HepG2 (cell line): ENCODE results near the gene PPP1CC. TPM values are rescaled to one million over a fixed set of nuclear protein-coding genes. Genes with fewer than 3 reads are reported as not detected.

ENCODE experiments used
- ASH2L ChIP-seq: fragments of 300-600, 200-600 bp; sonication (generic); IDR thresholded peaks from 2 replicates; pipeline ENCODE4 v1.7.0; 2017; ENCODE audit warnings: low read depth, mild to moderate bottlenecking, moderate library complexity, mixed read lengths, low read length; ENCODE audit not compliant: insufficient read length
- BRF2 ChIP-seq: sonication (generic); formaldehyde crosslinking; IDR thresholded peaks from 2 replicates; pipeline ENCODE4 v1.8.1; 2022; ENCODE audit warnings: mild to moderate bottlenecking, missing genetic modification reagents
- EEA1 ChIP-seq: sonication (generic); formaldehyde crosslinking; IDR thresholded peaks from 2 replicates; pipeline ENCODE4 v1.5.1; 2020; ENCODE audit warnings: mild to moderate bottlenecking, missing genetic modification reagents, borderline replicate concordance
- ELF3 ChIP-seq: IDR thresholded peaks from 2 replicates; pipeline ENCODE4 v1.6.1; 2016; ENCODE audit warnings: missing genetic modification reagents, missing compliant biosample characterization
- FOXO1 ChIP-seq: sonication (generic); formaldehyde crosslinking; IDR thresholded peaks from 2 replicates; pipeline ENCODE4 v1.4.0; 2020; ENCODE audit warnings: missing genetic modification reagents
- IRF1 ChIP-seq: sonication (generic); formaldehyde crosslinking; IDR thresholded peaks from 2 replicates; pipeline ENCODE4 v1.4.0; 2020; ENCODE audit warnings: low read depth, mild to moderate bottlenecking, missing genetic modification reagents
- MTA3 ChIP-seq: sonication (generic); formaldehyde crosslinking; IDR thresholded peaks from 2 replicates; pipeline ENCODE4 v1.4.0; 2020; ENCODE audit warnings: missing genetic modification reagents
- NR2F1 ChIP-seq, 2 experiments: fragments of 450-650 bp in 1 of 2; formaldehyde crosslinking in 1 of 2; IDR thresholded peaks; 2 replicates each; pipeline versions ENCODE4 v1.5.0 to v1.6.1; 2016 to 2020; ENCODE audit warnings: mild to moderate bottlenecking in 1 of 2, missing compliant biosample characterization in 1 of 2, missing genetic modification reagents in 1 of 2, moderate library complexity in 1 of 2
- NR2F6 ChIP-seq, 2 experiments: IDR thresholded peaks; 2 replicates each; pipeline ENCODE4 v1.6.1; 2016; ENCODE audit warnings: antibody characterized with exemption in 1 of 2, mild to moderate bottlenecking in 1 of 2
- ONECUT2 ChIP-seq: sonication (generic); formaldehyde crosslinking; IDR thresholded peaks from 2 replicates; pipeline ENCODE4 v1.4.0; 2020; ENCODE audit warnings: missing genetic modification reagents
- PBX2 ChIP-seq: IDR thresholded peaks from 2 replicates; pipeline ENCODE4 v1.6.1; 2016; ENCODE audit warnings: control low read depth
- PHF8 ChIP-seq: sonication (generic); formaldehyde crosslinking; IDR thresholded peaks from 2 replicates; pipeline ENCODE4 v1.5.0; 2020; ENCODE audit warnings: missing genetic modification reagents
- SP1 ChIP-seq, 2 experiments: fragments of 450-650 bp in 1 of 2; sonication (generic) in 1 of 2; formaldehyde crosslinking in 1 of 2; IDR thresholded peaks; 2 replicates each; pipeline versions ENCODE4 v1.4.0 to v1.6.1; 2016 to 2020; ENCODE audit warnings: missing genetic modification reagents in 1 of 2
- TFE3 ChIP-seq: IDR thresholded peaks from 2 replicates; pipeline ENCODE4 v1.6.1; 2016
- TRAFD1 ChIP-seq: sonication (generic); formaldehyde crosslinking; IDR thresholded peaks from 2 replicates; pipeline ENCODE4 v1.5.1; 2020; ENCODE audit warnings: missing genetic modification reagents, mild to moderate bottlenecking, borderline replicate concordance
- ZFP36L2 ChIP-seq: sonication (generic); formaldehyde crosslinking; IDR thresholded peaks from 2 replicates; pipeline ENCODE4 v1.4.0; 2020; ENCODE audit warnings: missing genetic modification reagents
- ZGPAT ChIP-seq: IDR thresholded peaks from 2 replicates; pipeline ENCODE4 v1.6.1; 2016; ENCODE audit warnings: mild to moderate bottlenecking
- ZNF383 ChIP-seq: sonication (generic); formaldehyde crosslinking; IDR thresholded peaks from 2 replicates; pipeline ENCODE4 v1.4.0; 2020; ENCODE audit warnings: missing genetic modification reagents, mild to moderate bottlenecking, borderline replicate concordance
- ZNF446 ChIP-seq: sonication (generic); formaldehyde crosslinking; IDR thresholded peaks from 2 replicates; pipeline ENCODE4 v1.5.0; 2020; ENCODE audit warnings: mild to moderate bottlenecking, missing genetic modification reagents
- ZNF546 ChIP-seq: sonication (generic); formaldehyde crosslinking; conservative IDR thresholded peaks from 2 replicates; pipeline ENCODE4 v1.8.1; 2023; ENCODE audit warnings: mild to moderate bottlenecking, missing genetic modification reagents
- polyA plus RNA-seq, 8 experiments: library from polyadenylated mRNA; depleted of rRNA in 3 of 8; stranded (reverse) in 7 of 8; unstranded in 1 of 8; fragments of >200 nt; fragmentation: Illumina TruSeq in 4 of 8; extraction: Trizol in 4 of 8; gene quantifications; 2 replicates each; pipeline versions ENCODE4 v1.2.1 to v1.2.3, GENCODE V29; 2011 to 2016; ENCODE audit warnings: low read depth in 4 of 8, missing spikeins in 1 of 8, mixed read lengths in 1 of 8; ENCODE audit not compliant: insufficient read depth in 1 of 8
- total RNA-seq, 5 experiments: library from RNA; depleted of rRNA; stranded (reverse); fragments of >200 nt; fragmentation: Illumina TruSeq; extraction: Trizol; gene quantifications; 2 replicates each; pipeline ENCODE4 v1.2.3, GENCODE V29; 2016; ENCODE audit warnings: low read depth in 1 of 5

PPP1CC gene
- total and polyA plus RNA-seq, 2 of the 13 experiments (the other 11 are each of a cell fraction or from before 2014, with no cell fraction given): 178 to 187 TPM

- no peak for TF ChIP-seq IRF1 (CRISPR knock-in tag)
- no peak for TF ChIP-seq SP1 (IDR thresholded peaks at IDR 0.05)
- peak; percentile 96 for TF ChIP-seq SP1 (CRISPR knock-in tag; IDR thresholded peaks at IDR 0.05)
- TF ChIP-seq ASH2L: peak; percentile 61
- TF ChIP-seq ZNF383 (CRISPR knock-in tag): no peak
- no peak for TF ChIP-seq NR2F1 (CRISPR knock-in tag; IDR thresholded peaks at IDR 0.05)
- TF ChIP-seq BRF2 (CRISPR knock-in tag): no peak
- TF ChIP-seq ZGPAT (CRISPR knock-in tag): peak; percentile 71
- TF ChIP-seq PBX2 (CRISPR knock-in tag): no peak
- TF ChIP-seq ZFP36L2: no peak
- no peak for TF ChIP-seq MTA3
- 0 out of 2 replicates have a peak, but pooled peaks have one; percentile 25 for TF ChIP-seq ZNF446 (CRISPR knock-in tag)
- no peak for TF ChIP-seq NR2F6 (IDR thresholded peaks at IDR 0.05)
- peak; percentile 36 for TF ChIP-seq NR2F6 (CRISPR knock-in tag; IDR thresholded peaks at IDR 0.05)
- TF ChIP-seq TRAFD1 (CRISPR knock-in tag): no peak
- peak; percentile 68 for TF ChIP-seq ELF3
- peak; percentile 79 for TF ChIP-seq FOXO1 (CRISPR knock-in tag)
- no peak for TF ChIP-seq ONECUT2 (CRISPR knock-in tag)
- peak; percentile 75 for TF ChIP-seq PHF8 (CRISPR knock-in tag)
- peak; percentile 46; the same call in 1 of the 2 replicates for TF ChIP-seq TFE3 (CRISPR knock-in tag)
- TF ChIP-seq EEA1 (CRISPR knock-in tag): 0 out of 2 replicates have a peak, but pooled peaks have one; percentile 15
- no peak for TF ChIP-seq ZNF546 (CRISPR knock-in tag)
Measured at GRCh38 chr12:110742718-110743570, at the start of gene PPP1CC (continued).
